NCI-H1694 treated with DMSO at 0.1 percent for 48 hours (cell line): Measurements from ENCODE around the gene RPUSD1.
"Not testable (repeated sequence)": the region's sequence is repeated elsewhere in the genome, so short reads cannot be mapped to it uniquely, and the experiment has no call there.

Experiments
- DNase-seq: peaks from one replicate; lab custom pipeline; 2025; lab: John Stamatoyannopoulos, UW

RPUSD1 gene

DNA sequence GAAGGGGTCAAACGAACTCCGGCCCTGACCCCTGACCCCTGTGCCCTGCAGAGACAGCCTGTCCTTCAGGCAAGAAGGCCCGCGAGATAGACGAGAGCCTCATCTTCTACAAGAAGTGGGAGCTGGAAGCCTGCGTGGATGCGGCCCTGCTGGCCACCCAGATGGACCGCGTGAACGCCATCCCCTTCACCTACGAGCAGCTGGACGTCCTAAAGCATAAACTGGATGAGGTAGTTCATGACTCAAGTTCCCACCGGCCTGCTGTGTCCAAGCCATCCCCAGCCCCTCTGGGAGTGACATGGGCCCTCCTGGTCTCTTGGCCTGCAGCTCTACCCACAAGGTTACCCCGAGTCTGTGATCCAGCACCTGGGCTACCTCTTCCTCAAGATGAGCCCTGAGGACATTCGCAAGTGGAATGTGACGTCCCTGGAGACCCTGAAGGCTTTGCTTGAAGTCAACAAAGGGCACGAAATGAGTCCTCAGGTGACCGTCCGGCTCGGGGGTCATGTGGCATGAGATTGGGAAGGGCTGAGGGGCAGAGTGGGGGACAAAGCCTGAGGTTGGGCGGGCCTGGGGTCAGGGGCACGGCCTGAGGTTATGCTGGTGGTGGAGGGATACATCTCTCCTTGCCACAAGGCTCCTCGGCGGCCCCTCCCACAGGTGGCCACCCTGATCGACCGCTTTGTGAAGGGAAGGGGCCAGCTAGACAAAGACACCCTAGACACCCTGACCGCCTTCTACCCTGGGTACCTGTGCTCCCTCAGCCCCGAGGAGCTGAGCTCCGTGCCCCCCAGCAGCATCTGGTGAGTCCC lies 22.0 kb downstream of the RPUSD1 start:
- no peak for DNase-seq

DNA sequence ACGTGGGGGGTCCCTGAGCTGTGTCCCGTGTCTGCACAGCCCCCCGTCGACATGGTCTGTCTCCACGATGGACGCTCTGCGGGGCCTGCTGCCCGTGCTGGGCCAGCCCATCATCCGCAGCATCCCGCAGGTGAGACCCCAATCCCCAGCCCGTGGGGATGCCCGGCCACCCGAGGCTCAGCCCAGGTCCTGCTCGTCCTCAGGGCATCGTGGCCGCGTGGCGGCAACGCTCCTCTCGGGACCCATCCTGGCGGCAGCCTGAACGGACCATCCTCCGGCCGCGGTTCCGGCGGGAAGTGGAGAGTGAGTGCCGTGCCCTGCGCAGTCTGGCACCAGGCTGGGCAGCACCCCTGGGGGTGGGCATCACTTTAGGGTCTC lies 22.7 kb downstream of the RPUSD1 start:
- DNase-seq = no peak

DNA sequence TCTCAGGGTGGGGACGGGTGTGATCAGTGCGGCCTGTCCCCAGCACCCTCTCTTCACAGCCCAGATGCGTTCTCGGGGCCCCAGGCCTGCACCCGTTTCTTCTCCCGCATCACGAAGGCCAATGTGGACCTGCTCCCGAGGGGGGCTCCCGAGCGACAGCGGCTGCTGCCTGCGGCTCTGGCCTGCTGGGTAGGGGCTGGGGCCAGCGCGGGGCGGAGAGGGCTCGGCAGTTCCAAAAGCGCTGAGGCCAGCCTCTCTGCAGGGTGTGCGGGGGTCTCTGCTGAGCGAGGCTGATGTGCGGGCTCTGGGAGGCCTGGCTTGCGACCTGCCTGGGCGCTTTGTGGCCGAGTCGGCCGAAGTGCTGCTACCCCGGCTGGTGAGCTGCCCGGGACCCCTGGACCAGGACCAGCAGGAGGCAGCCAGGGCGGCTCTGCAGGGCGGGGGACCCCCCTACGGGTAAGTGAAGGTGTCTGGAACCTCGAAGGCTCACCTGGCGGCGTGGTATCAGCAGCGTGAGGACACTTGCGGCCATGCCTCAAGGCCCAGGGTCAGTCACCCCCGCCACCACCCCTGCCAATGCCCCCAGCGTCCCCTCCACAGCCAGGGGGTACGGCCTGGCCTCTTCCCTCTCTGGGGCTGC lies 23.2 kb downstream of the RPUSD1 start:
- DNase-seq = no peak

DNA sequence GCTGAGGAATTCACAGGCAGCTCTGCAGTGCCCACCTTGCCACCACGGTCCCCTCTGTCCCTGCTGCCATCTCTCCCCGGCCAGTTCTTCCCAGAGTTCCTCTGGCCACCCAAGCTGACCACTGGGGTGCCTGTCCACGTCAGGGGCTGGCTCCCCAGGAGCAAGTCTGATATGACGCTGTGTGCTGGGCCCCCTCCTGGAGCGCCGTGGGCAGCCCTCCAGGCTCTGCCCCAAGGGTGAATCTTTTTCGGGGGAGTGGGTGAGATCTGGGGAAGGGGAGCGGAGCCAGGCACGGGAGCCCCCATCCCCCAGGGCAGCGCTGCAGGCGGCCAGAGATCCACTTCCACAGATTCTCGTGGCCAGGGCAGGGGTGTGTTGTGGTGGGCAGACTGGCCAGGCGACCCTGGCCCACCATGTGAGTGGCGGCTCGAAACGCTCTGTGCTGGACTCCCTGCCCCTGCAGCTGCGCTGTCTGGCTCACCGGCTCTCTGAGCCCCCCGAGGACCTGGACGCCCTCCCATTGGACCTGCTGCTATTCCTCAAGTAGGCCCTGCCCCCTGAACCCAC lies 23.9 kb downstream of the RPUSD1 start:
- no peak for DNase-seq

DNA sequence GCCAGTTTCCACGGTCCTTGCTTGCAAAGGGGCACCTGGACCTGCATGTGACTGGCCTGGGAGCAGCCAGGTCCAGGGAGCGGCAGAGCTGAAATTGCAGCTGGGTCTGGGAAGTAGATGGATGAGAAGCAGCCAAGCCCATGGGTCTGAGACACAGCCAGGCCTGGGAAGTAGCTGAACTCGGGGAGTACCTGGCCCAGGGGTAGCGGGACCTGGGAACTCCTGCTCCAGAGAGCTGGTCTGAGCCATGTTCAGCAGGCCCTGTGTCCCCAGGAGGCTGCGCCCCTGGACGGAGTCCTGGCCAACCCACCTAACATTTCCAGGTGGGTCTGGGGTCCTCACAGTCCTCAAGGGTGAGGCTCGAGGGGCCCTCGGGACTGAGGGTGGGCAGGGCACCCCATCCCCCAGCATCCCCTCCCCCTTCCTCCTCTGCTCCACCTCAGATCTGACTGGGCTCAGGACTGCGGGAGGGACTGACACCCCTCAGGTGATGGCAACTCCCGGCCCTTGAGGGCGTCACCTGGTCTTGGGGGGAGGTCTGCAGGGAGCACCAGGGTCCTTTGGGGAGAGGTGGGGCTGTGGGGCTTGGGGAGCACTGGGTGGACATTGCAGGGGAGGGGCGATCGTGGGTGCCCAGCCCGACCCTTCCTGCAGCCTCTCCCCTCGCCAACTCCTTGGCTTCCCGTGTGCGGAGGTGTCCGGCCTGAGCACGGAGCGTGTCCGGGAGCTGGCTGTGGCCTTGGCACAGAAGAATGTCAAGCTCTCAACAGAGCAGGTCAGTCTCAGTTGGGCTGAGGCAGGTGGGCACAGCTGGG lies 24.6 kb downstream of the RPUSD1 start:
- DNase-seq = no peak

DNA sequence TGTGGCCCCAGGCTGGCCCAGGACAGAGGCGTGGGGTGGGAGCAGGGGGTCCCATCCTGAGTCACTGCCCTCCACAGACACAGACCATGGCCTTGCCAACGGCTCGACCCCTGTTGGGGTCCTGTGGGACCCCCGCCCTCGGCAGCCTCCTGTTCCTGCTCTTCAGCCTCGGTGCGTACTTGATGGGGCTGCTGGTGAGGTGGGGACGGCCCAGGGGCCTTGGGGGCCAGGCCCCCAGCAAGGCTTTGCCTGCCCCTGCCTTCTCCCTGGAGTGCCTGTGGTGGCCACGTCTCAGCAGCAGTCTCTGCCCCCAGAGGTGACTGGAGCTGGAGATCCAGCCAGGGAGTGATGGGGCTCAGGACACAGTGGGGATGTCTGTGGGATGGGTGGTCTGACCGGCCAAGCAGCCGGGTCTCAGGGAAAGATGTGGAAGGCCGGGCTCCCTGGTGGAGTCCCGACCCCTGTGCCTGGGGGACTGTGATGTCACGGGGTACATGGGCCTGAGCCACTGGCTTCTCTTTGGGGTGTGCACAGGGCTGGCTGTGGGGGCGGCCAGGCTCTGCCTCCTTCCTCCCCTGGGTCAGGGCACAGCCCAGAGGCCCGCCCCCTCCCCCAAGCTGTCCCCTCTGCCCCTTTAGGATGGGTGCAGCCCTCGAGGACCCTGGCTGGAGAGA lies 25.4 kb downstream of the RPUSD1 start:
- DNase-seq = no peak

DNA sequence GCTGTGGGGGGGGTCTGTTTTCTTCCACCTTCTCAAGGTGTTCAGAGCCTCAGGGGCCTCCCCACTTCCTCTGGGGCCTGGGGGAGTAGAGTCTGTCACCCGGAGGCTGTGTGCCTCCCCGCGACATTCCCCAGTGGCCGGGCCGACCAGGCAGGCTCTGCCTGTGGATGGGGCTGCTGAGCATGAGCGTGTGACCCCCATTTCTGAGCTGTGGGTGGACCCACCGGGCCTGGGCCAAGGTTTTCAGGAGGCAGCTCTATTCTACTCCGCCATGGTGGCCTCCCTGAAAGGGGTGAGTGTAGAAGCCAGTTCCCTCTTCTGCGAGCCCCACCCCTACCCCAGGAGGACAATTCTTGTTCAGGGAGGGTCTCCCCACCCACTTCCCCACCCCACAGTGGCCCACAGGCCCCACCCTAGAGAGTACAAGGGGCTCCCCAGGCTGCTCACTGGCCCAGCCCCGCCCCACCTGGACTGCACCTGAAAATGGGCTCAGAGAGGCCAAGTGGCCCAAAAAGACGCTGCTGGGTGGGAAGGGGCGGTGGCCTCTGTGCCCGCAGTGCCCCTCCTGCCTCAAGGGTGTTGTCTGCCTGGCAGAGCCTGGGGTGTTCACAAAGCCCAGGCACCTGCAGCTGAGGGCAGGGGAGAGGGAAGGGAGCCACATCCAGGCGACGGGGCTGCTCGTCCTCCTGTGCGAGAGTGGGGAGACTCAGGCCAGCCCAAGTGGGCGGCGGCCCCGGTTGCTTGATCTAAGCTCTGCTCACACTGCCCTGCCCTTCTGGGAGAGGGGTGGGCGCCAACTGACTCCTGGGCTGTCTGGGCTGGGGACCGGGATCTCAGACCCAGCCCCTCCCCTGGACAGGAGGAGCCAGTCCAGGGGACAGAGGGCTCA lies 26.3 kb downstream of the RPUSD1 start:
- no peak for DNase-seq

DNA sequence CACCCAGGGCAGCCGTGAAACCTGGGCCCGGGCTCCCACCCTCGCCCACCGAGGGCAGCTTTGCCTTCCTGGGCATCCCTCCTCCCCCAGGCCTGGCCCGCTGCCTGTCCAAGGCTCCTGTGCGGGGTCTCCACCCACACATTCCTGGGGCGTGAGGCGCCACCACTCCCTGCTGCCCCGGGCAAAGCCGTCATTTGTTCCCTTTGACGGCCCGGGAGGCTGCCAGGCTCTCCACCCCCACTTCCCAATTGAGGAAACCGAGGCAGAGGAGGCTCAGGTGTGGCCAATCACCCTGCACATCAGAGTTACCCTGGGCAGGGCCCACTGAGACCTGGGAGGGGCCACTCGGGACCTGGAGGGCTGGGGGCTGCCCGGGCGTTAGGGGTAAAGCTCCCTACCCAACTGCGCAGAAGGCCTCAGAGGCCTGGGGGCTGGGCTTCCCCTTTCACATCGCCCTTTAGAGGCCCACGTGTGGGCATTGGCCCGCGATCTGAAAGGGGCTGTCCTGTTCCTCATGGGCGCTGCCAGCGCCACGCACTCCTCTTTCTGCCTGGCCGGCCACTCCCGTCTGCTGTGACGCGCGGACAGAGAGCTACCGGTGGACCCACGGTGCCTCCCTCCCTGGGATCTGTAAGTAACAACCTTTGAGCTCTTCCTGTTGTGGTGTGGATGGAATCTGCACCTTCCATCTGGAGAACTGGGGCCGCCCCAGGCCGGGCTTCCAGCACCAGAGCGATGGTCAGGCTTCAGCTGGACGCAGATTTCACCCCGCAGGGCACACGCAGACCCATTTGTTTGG lies 27.4 kb downstream of the RPUSD1 start, which contains the start of gene MSLN:
MSLN (plus strand) TSS at position 190 of the 799 bp plus-strand sequence. CDS start 1,947 bp downstream, outside the sequence.
- DNase-seq = no peak

DNA sequence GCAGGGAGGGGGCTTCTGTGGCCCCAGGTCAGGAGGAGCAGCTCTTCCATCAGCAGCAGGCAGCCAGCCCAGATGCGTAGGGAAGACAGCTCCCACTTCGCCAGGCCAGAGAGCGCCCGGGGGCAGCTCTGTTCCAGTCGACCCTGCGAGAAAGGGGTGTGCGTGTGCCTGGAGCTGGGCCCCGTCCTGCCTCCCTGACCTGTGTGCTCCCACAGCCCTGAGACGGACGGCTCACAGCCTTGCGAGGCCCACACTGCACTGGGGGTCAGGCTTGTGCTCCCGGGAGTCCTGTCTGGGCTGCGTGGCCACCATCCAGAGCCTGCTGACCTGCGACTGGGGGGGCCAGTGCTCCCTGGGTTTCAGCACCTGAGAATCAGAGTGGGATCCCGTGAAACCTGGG lies 28.1 kb downstream of the RPUSD1 start:
- DNase-seq = no peak

DNA sequence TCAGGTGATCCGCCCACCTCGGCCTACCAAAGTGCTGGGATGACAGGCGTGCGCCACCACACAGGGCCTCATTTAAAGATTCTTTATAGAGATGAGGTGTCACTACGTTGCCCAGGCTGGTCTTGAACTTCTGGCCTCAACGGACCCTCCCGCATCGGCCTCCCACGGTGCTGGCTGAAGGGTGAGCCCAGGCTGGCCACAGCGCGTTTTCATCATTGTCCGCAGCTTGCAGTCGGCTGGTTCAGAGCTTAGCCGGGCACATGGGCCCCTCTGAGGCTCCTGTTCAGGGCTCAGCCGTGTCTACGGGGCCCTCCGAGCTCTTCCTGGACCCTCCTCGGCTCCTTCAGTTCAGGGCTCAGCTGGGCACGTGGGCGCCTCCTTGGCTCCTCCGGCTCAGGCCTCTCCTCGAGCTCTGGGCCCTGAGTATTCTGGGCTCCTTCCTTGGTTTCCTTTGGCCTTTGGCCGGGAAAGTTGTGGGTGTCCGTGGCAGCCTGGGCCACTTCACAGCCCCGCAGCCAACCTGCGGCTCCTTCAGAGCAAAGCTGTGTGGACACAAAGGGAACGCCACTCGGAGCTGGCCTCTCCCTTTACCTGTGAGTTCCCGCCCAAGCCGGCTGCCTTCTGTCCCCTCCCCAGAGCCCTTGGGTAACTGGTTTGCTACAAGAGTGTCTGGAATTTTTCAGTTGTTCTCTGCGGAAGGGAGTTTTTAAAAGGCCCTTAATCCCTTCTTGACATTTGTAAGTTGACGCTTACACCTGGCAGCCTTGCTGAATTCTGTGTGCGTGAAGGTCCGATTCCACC lies 28.9 kb downstream of the RPUSD1 start:
- no peak for DNase-seq

DNA sequence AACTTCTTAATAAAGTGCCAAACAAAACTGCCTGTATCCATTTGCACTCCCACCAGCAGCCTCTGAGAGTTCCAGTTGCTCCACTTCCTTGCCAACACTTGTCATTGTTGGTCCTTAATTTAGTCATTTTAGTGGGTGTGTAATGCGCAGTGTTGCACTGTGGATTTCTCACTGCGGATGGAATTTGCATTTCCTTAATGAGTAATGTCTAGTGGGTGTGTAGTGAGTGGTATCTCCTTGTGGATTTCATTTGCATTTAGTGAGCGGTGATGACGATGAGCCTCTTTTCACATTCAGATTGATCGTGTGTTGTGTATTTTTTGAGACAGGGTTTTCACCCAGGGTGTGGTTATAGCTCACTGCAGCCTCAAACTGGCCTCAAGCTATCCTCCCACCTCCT lies 31.8 kb downstream of the RPUSD1 start:
- no peak for DNase-seq

DNA sequence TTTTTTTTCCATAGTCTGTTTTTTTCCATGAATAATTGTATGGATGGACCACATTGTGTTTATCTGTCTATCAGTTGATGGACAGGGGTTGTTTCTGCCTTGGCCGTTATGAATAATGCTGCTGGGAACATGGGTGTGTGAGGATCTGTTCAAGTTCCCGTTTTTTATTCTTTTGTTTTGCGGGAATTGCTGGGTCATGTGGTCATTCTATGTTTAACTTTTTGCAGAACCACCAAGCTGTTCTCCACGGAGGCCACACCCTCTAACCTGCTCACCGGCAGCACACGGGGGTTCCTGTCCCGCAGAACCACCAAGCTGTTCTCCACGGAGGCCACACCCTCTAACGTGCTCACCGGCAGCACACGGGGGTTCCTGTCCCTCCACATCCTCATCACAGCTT lies 33.5 kb downstream of the RPUSD1 start:
- DNase-seq = no peak

DNA sequence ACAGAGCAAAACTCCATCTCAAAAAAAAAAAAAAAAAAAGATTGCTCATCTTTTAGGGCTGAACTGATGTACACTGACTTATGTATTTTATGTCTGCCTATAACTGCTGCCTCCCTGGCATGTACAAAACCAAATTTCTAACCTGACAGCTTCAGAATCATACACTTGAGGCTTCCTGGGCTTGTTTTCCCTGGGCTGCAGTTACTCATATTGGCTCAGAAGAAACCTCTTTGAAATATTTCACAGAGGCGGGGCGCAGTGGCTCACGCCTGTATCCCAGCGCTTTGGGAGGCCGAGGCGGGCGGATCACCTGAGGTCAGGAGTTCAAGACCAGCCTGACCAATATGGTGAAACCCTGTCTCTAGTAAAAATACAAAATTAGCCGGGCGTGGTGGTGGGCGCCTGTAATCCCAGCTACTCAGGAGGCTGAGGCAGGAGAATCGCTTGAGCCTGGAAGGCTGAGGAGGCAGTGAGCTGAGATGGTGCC lies 34.0 kb downstream of the RPUSD1 start:
- not testable (repeated sequence) for DNase-seq

DNA sequence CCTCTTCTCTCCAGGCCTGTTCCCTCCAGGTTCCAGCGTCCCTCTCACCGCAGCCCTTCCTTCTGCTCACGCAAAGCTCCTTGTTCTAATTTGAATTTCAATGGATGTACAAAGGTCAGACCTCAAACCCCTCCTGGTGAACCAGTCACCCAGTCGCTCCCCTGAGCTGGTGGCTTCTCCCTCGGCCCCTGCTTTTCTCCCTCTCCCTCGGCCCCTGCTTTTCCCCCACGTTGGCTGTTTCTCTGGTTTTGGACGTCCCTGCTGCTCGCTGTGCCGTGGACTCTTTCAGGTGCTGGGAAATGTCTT lies 36.2 kb downstream of the RPUSD1 start:
- DNase-seq = no peak

DNA sequence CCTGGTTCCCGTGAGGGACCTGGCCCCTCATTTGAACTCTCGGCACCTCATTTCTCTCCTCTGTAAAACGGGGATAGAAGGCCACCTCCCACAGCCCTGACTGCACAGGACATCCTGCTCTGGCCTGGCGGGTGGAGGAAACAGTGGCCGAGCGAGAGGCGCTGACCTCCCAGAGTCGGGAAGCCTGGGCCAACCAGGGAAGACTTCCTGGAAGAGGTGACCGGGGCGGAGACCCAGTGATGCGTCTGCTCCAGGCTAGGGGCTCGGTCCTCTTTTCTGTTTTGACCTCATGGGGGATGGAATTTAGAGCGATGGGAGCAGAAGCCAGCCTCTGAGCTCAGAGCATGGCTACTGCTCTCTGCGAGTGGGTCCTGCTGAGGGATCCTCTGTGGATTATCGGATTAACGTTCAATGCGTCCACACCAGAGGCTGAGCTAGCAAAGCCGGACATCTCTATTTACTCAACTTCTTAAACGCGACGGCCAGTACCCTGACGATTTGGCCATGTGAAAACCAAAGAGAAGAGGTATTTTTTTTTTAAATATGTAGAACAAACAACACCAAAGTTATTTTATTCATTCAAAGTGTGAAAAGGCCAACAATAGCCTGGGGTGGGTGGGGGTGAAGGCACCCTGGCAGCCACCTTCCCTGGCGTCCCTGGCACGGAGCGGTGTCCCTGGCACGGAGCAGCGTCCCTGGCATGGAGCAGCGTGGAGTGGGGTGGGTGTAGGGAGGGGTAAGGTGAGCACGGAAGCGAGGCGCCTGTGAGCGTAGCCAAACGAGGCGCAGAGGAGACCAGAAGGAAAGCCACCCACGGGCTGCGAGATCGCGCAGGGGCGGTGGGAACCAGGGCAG lies 36.8 kb downstream of the RPUSD1 start:
- no peak for DNase-seq

DNA sequence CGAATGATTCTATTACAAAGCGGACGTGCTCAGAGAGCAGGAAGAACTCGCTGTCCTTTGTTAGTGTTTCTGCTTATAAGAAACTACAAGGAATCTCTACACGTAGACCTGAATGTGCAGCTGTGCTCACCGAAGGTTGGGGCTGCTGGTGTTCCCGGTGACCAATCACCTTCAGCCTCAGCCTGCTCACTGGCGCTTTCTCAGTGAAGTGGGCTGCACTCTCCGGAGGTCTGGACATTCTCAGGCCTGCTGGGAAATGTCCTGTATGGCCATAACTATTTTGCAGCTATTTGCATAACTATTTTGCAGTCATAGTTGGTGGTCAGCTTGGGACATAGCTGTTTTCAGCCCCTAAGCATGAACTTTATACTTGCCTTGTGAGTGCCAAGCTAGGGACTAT lies 37.7 kb downstream of the RPUSD1 start:
- DNase-seq = no peak

DNA sequence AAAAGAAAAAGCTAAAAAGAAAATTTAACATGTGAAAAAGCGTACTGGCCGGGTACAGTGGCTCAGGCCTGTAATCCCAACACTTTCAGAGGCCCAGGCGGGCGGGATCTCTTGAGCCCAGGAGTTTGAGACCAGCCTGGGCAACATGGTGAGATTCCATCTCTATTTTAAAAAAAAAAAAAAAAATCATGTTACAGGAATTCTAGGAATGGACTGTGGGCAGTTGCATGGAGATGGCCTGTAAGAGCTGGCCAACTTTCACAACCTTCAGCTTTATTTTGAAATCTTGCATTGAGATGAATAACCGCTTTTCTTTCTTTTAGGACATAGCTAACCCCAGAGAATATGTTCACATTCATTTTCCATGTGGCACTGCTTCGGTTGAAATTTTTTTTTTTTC lies 39.2 kb downstream of the RPUSD1 start:
- DNase-seq = no peak
